Midbrain (tissue), 1 donor: ENCODE data around the gene SPATS2.
"Not testable (repeated sequence)": the region's sequence is repeated elsewhere in the genome, so short reads cannot be mapped to it uniquely, and the experiment has no call there.

Experiments
- DNase-seq: peaks from one replicate; lab custom pipeline; 2025; lab: John Stamatoyannopoulos, UW

SPATS2 gene

DNA sequence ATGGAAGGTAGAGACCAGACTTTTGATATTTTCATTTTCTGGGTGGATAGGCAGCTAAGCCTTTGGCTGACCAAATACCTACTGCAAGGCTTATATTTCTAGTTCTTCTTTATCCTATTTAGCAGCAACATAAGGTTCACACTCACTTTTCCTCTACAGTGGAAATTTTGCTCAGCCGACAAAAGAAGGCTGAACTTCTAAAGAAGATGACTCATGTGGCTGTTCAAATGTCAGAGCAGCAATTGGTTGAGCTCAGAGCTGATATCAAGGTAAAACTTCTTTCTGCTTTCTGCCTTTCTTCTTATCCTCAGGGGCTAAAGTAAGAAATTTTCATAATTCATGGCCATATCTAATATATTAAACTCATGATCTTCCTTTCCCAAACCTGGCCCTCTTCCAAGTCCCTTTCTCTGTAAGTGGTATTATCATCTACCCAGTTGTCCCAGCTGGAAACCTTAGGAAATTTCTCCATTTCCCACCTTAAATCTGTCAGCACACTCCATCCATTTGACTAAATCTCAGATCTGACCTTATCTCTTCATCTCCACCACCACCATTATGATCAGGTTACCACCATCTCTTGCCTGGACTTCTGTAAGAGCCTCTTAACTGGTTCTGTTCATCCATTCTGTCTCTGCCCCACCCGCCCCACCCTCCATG lies 151.8 kb downstream of the SPATS2 start:
- DNase-seq, result no peak

DNA sequence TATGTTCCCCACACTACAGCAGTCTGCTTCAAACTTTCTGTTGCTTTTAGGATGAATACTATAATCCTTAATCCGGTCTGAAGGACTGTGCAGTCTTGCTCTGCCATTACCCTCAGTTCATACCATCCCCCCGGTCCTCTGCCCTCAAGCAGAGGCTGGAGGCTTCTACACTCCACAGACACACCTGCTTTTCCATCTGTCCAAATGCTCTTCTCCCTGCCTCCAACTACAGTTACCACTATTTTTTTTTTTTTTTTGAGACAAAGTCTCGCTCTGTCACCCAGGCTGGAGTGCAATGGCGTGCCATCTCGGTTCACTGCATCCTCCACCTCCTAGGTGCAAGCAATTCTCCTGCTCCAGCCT lies 152.3 kb downstream of the SPATS2 start:
- no peak for DNase-seq

DNA sequence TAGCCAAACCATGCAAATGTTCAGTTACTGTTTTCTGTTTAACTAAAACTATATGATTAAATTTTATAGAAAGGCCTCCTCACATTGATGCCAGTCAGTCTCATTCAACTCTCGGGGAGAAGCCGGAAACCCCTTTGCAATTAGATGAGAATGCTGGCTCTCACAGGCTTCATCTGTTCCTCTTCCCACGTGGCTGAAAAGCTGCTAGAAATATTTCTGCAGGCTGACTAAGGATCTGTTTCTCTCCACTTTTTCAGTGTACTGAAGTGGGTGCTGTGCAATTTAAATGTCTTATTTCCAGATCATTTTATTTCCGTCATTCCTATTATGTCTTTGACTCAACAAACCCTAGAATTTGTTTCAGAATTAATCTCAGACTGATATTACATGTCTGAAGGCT lies 154.1 kb downstream of the SPATS2 start:
- no peak for DNase-seq

DNA sequence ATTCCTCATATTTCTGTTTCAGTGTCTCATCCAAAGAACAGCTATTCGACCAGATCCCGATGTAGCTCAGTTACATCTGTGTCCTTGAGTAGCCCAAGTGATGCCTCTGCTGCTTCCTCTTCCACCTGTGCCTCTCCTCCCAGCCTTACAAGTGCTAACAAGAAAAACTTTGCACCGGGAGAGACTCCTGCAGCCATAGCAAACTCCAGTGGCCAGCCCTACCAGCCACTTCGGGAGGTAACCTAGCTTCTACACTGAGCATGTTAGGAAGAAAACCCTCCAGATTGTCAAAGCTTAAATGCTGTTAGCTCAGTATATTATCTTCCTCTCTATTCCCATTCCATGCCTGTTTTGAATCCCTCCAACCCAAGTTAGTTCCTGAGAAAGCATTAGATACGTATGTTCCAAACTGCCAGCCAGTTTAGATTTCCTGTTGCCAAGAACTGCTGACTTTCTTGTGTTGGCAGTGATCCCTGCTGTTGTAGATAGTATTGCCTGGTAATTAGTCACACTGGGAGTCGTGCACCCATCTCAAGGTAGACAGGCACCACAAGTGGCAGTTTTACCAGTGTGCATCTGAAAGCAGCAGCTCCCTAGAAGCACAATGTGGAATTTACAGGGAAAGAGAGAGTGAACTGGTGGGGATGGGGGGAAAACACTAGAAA lies 157.5 kb downstream of the SPATS2 start:
- DNase-seq, result no peak

DNA sequence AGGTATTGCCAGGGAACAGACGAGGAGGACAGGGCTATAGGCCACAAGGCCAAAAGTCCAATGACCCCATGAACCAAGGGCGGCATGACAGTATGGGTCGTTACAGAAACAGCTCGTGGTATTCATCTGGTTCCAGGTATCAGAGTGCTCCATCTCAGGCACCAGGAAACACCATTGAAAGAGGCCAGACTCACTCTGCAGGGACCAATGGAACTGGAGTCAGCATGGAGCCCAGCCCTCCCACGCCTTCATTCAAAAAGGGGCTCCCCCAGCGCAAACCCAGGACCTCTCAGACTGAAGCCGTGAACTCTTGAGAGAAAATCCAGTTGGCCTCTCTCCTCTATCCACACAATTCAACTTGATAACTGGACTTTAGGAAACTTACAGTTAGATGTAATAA lies 158.7 kb downstream of the SPATS2 start:
- DNase-seq, result no peak

DNA sequence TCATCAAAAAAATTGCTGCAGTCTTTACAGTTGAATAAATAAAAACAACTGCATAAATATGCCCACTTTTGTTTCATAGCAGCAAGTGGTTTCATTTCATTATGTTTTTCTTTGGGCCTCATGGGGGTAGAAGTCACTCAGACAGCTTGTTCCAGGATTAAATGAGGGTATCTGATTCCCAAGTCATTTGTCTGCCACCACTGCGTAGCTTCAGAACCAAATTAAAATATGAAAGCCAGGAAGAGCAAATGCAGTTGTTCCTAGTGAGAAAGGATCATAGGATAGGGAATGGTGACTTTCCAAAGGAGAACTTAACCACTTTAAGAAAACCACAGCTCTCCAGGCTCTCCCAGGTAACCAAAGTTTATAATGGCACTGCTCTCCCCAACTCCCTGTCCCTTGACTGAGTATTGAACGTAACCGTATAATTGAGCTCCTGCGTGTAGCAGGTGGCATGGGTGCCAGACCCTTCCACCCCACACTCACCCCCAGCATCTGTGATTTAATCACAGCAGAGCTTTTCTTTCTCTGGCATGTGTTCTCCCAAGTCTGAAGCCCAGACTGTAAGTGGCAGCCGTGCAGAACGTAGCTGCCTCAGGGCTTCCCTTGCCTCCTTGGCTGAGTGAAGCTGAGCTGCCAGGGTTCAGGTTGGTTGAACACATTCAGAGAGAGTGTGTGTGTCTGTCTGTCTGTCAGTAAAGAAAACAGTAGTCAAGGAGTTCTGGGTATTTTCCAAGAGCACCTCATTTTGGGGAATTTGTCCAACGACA lies 160.3 kb downstream of the SPATS2 start:
- DNase-seq, result no peak

DNA sequence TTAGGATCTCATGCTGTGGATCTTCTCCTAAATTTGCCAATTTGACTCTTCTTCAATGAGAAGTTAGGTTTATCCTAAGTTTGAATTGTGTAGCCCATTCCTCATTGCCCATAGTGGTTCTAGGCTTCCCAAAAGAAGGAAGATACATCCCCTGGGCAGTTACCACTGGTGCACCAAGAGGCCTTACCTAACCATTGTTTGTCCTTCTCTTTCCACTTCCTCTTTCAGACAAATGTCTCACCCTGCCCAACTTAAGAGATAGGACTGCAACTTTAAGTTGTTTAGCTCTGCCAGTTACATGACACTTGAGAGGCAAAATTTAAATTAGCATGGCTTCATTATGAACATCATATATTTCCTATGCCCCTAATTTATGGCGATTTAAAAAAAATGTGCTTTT lies 162.2 kb downstream of the SPATS2 start:
- no peak for DNase-seq

DNA sequence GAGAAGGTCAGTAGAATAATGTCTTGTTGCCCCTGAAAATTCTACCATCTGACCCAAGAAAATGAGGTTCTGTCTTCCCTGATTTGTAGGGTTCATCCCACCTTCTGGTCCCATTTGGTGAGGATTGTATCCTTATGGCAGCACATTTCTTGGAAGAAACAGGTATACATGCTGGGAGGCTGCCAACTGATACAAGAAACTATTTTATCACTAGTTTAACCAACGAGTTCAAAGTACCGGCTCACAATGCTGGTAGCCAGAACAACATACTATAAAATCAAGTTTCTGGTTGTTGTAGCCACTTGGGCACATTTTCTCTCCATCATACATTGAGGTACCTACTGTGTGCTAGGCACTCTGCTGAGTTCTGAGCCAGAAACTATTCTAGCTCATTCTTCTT lies 164.5 kb downstream of the SPATS2 start:
- DNase-seq, result no peak

DNA sequence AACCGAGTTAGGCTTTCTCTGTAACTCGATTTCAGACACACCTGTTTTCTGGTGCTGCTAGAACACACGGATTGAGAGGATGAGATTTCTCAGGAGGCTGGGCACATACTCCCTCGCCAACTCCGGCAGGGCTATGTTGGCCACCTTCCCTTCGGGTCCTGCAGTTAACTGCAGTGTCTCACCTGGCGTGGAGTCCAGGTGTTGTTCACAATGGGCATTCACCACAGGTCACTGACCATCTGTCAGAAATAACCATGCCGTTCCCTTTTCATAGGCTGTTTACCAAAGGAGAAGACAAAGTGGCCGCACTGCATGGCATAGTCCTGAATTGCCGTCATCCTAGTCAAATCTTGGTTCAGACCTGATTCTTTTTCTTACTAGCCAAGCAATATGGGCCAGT lies 166.1 kb downstream of the SPATS2 start:
- DNase-seq, result no peak

DNA sequence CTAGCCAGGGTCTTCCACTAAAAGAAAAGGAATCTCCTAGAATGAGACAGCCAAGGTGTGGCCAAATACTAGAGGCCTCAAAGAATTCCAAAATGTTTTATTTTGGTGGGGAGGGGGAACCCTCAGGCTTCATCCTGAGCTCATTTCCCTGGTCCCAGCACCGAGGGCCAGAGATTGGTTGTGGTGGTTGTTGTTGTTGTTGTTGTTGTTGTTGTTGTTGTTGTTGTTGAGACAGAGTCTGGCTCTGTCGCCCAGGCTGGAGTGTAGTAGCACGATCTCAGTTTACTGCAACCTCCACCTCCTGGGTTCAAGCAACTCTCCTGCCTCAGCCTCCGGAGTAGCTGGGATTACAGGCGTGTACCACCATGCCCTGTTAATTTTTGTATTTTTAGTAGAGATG lies 166.9 kb downstream of the SPATS2 start:
- not testable (repeated sequence) for DNase-seq

DNA sequence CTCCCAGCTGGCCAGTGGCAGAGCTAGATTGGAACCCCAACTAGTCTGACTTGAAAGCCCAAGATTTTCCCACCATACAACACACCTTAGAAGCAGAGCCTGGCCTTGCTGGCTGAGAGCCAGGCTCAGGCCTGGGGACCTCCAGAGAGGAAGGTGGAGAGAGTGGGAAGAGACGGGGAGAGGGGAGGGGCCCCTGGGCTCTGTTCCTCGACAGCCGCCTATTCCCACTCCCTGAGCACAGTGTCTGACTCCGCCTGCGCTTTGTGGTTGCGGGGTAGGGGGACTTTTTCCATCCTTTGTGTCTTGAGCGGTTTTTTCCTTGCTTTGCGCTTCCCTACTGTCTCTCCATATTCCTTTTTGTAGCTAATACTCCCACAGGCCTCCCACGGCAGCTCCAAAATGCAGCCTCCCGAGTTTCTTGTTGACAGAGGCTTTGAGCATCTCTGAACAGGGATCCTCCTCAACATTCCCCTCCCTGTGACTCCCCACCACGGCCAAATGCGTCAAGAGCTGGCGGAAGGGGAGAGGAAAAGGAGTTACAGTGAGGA lies 167.5 kb downstream of the SPATS2 start:
- DNase-seq, result no peak

DNA sequence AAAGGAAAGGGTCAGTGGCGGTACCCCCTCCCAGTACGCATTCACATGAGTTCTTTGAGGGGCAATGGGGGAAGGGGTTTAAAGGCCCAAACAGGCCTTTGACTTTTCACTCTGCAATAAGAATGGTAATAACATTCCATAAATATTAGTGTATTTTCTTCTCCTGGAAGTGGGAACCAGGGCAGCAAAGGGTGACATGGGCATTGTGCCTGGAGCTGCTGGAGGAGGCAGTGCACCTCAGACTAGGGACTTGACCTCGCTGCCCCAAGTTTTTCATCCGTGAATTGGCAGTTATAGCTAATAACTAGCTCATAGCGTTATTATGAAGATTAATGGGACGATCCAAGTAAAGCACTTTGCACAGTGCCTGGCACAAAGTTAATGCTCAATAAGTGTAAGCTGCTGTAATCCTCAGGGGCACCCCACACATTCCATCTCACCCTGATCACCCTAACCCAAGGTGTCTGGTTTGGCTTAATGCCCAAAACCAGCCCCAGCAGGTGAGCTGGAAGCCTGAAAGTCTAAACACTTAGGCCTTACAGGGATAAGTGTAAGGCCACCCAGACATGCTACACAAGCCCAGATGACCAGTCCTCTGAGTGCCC lies 168.8 kb downstream of the SPATS2 start:
- DNase-seq, result no peak

DNA sequence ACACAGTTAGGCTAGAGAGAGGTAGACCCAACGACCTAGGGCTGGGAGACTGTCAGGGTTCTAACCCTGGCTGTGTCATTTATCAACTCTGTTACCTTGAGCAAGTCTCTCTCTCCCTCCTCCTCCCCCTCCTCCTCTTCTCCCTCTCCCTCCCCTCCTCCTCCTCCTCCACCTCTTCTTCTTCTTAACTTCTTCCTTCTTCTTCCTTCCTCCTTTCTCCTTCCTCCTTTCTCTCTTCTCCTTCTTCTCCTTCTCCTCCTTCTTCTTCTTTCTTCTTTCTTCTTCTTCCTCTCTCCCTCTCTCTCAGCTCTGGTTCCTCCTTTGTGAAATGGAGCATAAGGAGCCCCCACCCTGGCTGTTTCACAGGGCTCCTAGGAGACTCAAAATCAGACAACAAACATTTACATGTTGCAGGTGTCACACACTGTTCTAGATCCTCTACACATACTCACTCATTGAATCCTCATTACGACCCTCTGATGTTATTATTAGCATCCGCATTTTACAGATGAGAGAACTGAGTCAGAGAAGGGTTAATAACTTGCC lies 169.3 kb downstream of the SPATS2 start:
- no peak for DNase-seq

DNA sequence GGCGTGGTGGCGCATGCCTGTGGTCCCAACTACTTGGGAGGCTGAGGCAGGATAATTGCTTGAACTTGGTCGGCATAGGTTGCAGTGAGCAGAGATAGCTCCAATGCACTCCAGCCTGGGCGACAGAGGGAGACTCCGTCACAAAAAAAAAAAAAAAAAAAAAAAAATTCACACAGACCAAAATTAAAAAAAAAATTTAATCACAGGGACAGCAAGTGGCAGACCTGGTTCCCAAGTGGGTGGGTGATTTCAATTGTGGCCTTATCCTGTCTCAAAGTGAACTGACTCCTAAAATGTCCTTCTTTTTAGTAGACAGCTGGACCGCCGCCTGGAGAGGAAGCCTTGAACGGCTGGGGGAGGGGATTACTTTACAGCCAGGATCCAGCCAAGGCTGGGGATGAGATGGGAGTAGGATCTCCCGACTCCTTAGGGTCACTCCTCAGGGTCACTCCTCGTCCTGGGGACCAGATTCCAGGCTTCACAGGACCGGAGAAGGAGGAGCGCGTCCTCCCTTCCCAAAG lies 170.0 kb downstream of the SPATS2 start:
- no peak for DNase-seq

DNA sequence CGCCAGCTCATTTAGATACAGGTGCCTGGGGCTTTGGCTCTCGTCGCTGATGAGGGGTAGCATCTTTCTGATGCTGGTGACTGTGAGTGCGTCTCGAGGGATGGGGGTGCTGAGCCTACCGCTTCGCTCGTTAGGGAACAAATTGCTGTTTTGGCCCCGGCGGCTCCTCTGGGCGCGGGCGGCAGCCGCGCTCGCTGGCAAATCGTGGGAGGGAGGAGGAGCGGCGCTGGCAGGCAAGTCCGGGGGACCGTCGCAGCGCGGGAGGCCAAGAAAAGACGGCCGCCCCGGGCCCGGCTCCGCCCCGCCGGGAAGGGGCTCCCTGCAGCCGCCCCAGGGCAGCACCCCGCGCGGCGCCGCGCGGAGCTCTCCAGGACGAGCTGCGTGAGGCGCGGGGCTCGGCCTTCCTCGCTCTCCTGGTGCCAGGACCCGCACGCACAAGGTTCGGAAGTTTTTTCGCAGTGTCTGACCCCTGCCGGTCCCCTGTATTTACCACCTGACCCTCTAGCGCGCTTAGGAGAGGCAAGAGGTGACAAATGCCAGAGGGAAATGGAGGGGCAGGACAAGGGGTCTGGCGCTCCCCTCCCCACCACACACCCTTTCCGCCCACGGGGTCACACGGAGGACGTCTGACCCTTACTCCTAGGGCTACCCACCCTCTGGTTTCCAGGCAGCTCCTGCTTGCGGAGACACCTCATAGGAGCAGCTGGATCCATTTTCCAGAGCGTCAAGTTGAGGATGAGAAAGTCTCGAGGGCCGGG lies 170.7 kb downstream of the SPATS2 start:
- no peak for DNase-seq

DNA sequence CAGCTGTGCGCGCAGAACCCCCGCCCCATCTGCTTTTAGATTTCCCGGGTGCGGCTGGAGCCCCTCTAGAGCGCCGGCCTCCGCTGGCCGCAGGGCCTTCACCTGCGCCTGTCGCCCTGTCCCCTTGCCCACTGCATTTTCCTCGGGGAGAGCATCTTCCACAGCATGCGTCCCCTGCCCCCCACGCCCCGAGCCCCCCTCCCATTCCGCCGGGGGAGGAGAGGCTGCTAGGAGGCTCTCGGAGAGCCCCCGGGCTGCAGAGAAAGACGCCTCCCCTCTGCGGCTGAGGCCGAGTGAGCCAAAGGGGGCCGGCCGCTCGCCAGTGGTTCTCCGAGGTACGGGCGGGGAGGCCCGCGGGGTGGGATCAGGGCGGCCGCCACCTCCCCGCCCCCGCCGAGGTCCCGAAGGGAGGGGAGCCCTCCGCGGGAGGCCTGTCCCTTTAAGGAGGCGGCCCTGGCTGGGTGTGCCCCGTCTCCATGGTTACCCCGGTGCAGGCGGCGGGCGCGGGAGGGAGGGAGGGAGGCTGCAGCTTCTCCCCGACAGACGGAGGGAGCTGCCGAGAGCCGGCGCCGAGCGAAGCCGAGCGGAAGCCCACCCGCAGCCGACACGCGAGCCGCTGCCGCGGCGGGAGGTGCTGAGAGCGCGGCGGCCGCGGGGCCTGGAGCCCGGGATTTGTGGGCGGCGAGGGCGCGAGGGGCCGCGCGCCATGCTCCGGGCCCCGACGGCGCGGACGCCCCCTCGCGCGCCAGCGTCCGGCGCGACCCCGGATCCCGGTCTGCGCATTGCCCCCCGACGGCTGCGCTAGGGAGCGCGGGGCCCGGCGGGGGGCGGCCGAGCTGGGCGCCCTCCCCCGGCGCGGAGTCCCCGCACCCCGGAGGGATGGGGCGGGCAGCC lies 171.5 kb downstream of the SPATS2 start, which contains the start of gene KCNH3:
Gene KCNH3, plus strand, starts transcription at position 521 of the 894 bp plus-strand sequence. CDS start 387 bp downstream, outside the sequence.
- peak; percentile 35 for DNase-seq

DNA sequence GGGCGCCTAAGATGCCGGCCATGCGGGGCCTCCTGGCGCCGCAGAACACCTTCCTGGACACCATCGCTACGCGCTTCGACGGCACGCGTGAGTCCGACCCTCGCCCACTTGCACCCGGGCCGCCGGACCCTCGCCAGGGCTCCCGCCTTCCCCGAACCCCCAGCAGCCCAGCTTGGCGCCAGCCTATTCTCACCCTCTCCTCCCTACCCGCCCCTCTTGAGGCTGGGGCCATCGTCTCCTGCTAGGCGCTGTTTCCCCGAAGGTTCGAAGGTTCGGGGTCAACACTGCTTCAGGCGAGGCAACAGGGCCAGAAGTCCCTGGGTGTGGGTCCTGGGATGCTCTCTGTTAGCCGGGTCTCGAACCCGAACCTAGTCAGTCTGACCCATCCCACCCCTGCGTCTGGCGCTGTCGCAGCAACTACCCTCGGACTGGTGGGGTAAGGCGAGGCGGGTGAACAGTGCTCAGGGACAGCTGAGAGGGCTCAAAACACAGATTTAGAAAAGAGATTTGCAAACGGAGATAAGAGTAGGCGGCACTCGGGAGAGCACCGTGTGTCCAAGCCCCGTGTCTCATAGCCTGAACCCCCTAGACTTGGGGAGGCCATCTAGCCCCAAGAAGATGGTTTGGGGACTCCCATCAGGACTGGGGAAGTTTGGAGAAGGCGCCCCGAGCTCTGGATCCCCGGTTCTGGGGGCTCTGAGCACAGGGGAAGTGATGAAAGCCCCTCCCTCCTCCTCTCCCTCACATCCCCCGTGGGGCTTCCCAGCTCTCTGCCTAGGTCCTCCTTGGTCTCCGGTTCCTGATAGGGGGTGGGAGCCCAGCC lies 172.4 kb downstream of the SPATS2 start:
- DNase-seq, result no peak

DNA sequence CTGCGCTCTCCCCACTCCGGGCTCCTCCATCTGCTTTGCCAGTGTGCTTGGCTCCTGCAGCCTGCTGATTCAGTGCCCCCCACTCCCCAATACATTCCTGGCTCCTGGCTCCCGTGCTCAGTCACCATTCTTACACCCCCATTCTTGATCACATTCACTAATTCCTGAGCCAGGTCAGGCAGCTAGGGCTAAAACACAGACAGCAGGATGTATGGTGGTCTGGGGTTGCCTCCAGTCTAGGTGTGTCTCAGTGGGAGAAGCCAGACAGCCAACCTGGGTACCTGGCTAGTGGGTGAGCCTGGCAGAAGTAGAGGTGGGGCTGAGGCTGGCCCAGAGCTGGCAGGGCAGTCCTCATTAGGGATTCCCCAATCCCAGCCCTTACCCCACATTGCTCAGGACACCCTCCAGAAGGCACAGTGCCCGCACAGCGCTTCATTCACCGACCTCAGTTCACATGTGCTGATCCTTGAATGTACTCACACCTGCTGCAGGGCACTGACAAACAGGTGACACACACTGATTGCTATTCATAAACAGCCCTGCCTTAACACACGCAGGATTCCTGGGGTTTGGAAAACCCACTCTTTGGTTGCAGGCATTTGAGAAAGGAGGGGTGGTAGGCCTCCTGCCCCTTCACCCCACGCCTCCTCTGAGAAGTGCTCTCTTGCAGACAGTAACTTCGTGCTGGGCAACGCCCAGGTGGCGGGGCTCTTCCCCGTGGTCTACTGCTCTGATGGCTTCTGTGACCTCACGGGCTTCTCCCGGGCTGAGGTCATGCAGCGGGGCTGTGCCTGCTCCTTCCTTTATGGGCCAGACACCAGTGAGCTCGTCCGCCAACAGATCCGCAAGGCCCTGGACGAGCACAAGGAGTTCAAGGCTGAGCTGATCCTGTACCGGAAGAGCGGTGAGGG lies 173.2 kb downstream of the SPATS2 start:
- DNase-seq, result no peak
